Measurements from ENCODE around the gene DLG2.

DLG2 gene

DNA sequence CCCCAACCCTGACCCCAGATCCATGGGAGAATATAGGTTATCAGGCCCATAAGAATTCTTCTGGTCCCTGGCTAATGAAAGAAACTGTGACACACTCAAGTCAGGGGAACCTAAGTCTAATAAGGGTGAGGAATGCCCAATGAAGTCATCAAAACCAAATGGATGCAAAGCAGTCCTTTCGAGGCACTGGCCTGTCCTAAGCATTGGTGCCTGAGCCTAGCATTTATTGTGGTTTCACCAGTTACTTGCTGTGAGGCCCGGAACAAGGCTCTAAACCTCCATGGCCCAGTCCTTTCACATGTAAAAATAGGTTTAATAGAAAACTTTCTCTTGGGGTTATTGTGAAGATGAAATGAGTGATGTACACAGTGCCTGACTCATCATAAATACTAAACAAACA lies 712.6 kb downstream of the DLG2 start:
- no peak for DNase-seq (ENCODE audit: low spot score)
- H3K27ac ChIP-seq = no peak overlapping the region
- TF ChIP-seq CTCF (conservative IDR thresholded peaks at IDR 0.05; ENCODE audit: low read depth) = no peak
- ChIA-PET POLR2A (ENCODE audit: low non-redundant PET) (no interaction called here), CTCF (no interaction called here)

DNA sequence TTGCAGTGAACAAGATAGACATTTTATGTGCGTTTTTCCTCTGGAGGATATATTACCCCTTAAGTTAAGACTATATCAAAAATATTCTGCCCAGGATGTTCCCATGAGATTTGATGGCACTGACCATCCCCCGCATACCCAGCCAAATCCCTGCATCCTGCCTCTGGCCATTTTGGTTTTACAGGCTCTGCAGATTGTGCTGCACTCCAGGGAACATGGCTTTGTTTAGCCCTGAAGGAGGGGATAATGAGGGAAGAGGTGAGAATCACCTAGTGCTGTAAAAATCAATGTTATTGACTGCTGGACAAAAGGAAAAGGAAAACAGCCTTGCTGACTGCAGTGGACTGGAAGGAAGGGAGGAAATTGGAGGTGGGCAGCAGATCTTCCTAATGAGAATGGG lies 717.4 kb downstream of the DLG2 start:
- POLR2A ChIA-PET (ENCODE audit: low non-redundant PET) = no interaction called here
- DNase-seq (ENCODE audit: low spot score) = no peak
- no peak for TF ChIP-seq CTCF (conservative IDR thresholded peaks at IDR 0.05; ENCODE audit: low read depth)

DNA sequence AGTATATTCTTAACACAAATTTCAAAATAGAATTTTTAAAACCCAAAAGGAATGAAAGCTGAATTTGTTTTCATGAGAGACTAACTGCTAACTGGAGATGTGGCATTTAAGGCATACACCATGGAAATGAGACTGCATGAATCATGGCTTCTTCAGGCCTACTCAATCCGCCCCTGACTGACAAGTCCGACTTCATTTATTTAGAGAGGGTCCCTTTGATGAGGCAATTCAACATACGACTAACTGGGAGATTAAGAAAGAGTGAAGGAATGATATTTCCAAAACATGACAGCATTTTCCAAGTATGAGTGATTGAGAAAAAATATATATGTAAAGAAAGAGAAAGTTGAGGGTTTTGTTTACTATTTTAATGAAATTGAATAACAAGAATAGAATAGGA lies 720.1 kb downstream of the DLG2 start:
- CTCF ChIA-PET = no interaction called here
- no peak for TF ChIP-seq CTCF (conservative IDR thresholded peaks at IDR 0.05; ENCODE audit: low read depth)
- POLR2A ChIA-PET (ENCODE audit: low non-redundant PET) = no interaction called here
- no peak for DNase-seq (ENCODE audit: low spot score)
- no peak overlapping the region for H3K27ac ChIP-seq

More for the DNA sequence above, 717.4 kb downstream of the DLG2 start:
- H3K27ac ChIP-seq = no peak overlapping the region
- CTCF ChIA-PET = no interaction called here

GRCh38 chr11:84905411-84905810 lies 721.7 kb downstream of the DLG2 start:
- no peak for TF ChIP-seq CTCF (conservative IDR thresholded peaks at IDR 0.05; ENCODE audit: low read depth)
- POLR2A ChIA-PET (ENCODE audit: low non-redundant PET) = no interaction called here
- no peak overlapping the region for H3K27ac ChIP-seq
- CTCF ChIA-PET = no interaction called here
- no peak for DNase-seq (ENCODE audit: low spot score)

DNA sequence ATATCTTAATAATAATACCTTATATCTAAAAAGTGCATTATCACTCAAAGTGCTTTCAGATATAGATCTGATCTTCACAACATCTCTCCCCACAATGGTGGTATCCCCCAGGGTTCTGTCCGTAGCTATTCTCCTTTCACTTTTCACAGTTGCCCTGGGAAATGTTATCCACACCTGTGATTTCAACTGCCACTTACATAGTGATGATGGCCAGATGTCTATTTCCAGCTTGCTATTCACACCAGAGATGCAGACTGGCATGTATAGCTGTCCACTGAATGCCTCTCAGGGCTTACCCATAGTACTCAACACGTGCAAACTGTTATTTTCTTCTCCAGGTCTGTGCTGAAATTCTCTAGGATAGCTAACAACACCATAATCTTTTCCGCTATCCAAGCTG lies 724.7 kb downstream of the DLG2 start:
- no peak overlapping the region for H3K27ac ChIP-seq
- POLR2A ChIA-PET (ENCODE audit: low non-redundant PET) = no interaction called here
- no peak for DNase-seq (ENCODE audit: low spot score)
- no peak for TF ChIP-seq CTCF (conservative IDR thresholded peaks at IDR 0.05; ENCODE audit: low read depth)
- CTCF ChIA-PET = interaction anchor here (0.6 kb wide), 1 partner anchor 153 kb away, joined by 6 read pairs; no protein-coding TSS in a partner anchor

DNA sequence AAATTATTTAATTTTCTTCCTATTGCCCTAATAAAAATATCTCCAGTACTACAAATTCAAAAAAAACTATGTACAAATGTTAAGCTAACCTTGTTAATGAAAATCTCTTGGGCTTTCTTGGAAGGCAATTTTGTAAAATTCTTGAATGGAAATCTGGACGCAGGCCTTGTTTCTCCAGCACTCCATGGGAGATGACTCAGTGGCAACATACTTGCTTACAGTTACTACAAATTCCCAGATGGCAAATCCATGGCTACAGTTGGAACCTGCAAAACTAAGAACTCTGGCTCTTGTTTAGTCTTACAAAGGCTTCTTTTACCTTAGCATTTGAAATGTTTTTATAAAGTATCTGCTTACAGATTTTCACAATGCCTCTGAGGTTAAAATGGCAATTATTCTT lies 725.2 kb downstream of the DLG2 start:
- CTCF ChIA-PET = no interaction called here
- POLR2A ChIA-PET (ENCODE audit: low non-redundant PET) = no interaction called here
- no peak for DNase-seq (ENCODE audit: low spot score)
- H3K27ac ChIP-seq = no peak overlapping the region
- no peak for TF ChIP-seq CTCF (conservative IDR thresholded peaks at IDR 0.05; ENCODE audit: low read depth)

- ChIA-PET POLR2A (ENCODE audit: low non-redundant PET) (no interaction called here), CTCF (no interaction called here)
- DNase-seq (ENCODE audit: low spot score) = no peak
- no peak for TF ChIP-seq CTCF (conservative IDR thresholded peaks at IDR 0.05; ENCODE audit: low read depth)
- H3K27ac ChIP-seq = no peak overlapping the region
Observed at GRCh38 chr11:84899740-84900139, 727.4 kb downstream of the DLG2 start.
